Breast epithelium (tissue), 4 donors: ENCODE data around the gene SNRK. TPM values are rescaled to one million over a fixed set of nuclear protein-coding genes. Genes with fewer than 3 reads are reported as not detected.

Experiments
- DNase-seq, 2 donors: peaks; one replicate each; pipeline ENCODE4 v3.0.0-alpha.2; 2019; ENCODE audit warnings: low spot score in 2 of 2
- H3K27ac ChIP-seq, 2 donors: fragments of 200-600 bp; sonication (generic) in 1 of 2; one replicate each; pipeline ENCODE4 v1.5.1; 2016 to 2019; ENCODE audit warnings: mild to moderate bottlenecking in 1 of 2
- H3K27me3 ChIP-seq, 2 donors: fragments of 200-600 bp; sonication (generic) in 1 of 2; one replicate each; pipeline versions ENCODE4 v1.5.1 to v1.6.0; 2017 to 2019; ENCODE audit warnings: control low read depth in 1 of 2, mild to moderate bottlenecking in 1 of 2
- H3K36me3 ChIP-seq: fragments of 200-600 bp; one replicate; pipeline ENCODE4 v1.5.1; 2019
- H3K4me1 ChIP-seq, 2 donors: fragments of 200-600 bp; sonication (generic); one replicate each; pipeline ENCODE4 v1.5.1; 2016 to 2019; ENCODE audit warnings: control low read depth in 1 of 2
- H3K4me3 ChIP-seq, 3 donors: fragments of 200-600 bp; sonication (generic); 1 replicate in 2 of 3; 2 replicates in 1 of 3; pipeline ENCODE4 v1.5.1; 2016 to 2019; ENCODE audit warnings: mild to moderate bottlenecking in 3 of 3, moderate library complexity in 2 of 3
- H3K9me3 ChIP-seq, 2 donors: fragments of 200-600 bp; sonication (generic) in 1 of 2; one replicate each; pipeline ENCODE4 v1.5.1; 2016 to 2019; ENCODE audit warnings: control low read depth in 1 of 2
- CTCF ChIP-seq, 3 donors: fragments of 450-650 bp; IDR thresholded peaks; one replicate each; pipeline ENCODE4 v1.5.1; 2016 to 2017; ENCODE audit warnings: antibody characterized with exemption in 3 of 3, mild to moderate bottlenecking in 3 of 3, moderate library complexity in 3 of 3
- POLR2A ChIP-seq: fragments of 450-650 bp; IDR thresholded peaks from one replicate; pipeline ENCODE4 v1.6.1; 2016; ENCODE audit warnings: antibody characterized with exemption, mild to moderate bottlenecking, moderate library complexity
- POLR2AphosphoS5 ChIP-seq, 3 donors: sonication (generic); formaldehyde crosslinking; IDR thresholded peaks; one replicate each; pipeline ENCODE4 v1.6.1; 2017; ENCODE audit warnings: antibody characterized with exemption in 3 of 3
- intact Hi-C: fragments of 100-400 bp; cut with DNase I; formaldehyde crosslinking; loops from one replicate; pipeline ENCODE4 v1.15.1; 2023; ENCODE audit warnings: low total_unique reads
- total RNA-seq, 3 donors: library from RNA; depleted of rRNA; stranded (reverse); fragments of >200 nt; gene quantifications; one replicate each; pipeline ENCODE4 v1.1.0, GENCODE V29; 2016

The SNRK gene
- total RNA-seq, 3 donors from 2014 or later = 52.0 to 84.9 (median 72.8) TPM

DNA sequence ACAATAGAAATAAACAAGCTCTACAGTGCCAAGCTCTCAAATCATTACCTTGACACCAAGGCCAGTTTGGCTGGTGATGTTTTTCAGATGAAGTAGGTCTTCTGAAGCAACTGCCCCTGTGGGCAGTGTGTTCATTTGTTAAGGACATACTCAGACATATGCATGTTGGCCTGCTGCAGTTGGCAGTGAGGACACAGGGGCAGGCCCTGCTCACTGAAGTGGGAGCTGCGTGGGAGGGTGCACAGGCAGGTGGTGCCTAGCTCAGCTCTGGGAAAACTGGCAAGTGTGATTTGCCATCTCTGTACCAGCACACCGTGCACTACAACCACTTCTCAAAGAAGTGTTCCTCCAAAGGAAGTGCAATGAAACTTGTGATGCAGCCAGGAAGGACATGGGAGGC, 28.5 kb upstream of the SNRK start:
- intact Hi-C loops = no loop called here
- Histone ChIP-seq H3K36me3 (no peaks in the 10 kb centered on the region), H3K4me1 (no peaks in the 10 kb centered on the region), H3K27ac (no peak overlapping the region), H3K4me3 (no peak overlapping the region), H3K9me3 (no peaks in the 10 kb centered on the region), H3K27me3 (no peaks in the 10 kb centered on the region)
- no peak for TF ChIP-seq POLR2A
- TF ChIP-seq CTCF (IDR thresholded peaks at IDR 0.05) = no peak
- TF ChIP-seq POLR2AphosphoS5 (IDR thresholded peaks at IDR 0.05) = no peak
- no peak for DNase-seq

GRCh38 chr3:43259626-43260025, 26.7 kb upstream of the SNRK start:
- H3K27me3 ChIP-seq = no peaks in the 10 kb centered on the region
- H3K36me3 ChIP-seq = no peaks in the 10 kb centered on the region
- no peaks in the 10 kb centered on the region for H3K4me1 ChIP-seq
- H3K4me3 ChIP-seq = no peak overlapping the region
- no peaks in the 10 kb centered on the region for H3K9me3 ChIP-seq
- H3K27ac ChIP-seq = no peak overlapping the region
- no peak for TF ChIP-seq POLR2AphosphoS5 (IDR thresholded peaks at IDR 0.05)
- TF ChIP-seq POLR2A = no peak
- TF ChIP-seq CTCF (IDR thresholded peaks at IDR 0.05) = no peak
- intact Hi-C loops = no loop called here
- DNase-seq = no peak

DNA sequence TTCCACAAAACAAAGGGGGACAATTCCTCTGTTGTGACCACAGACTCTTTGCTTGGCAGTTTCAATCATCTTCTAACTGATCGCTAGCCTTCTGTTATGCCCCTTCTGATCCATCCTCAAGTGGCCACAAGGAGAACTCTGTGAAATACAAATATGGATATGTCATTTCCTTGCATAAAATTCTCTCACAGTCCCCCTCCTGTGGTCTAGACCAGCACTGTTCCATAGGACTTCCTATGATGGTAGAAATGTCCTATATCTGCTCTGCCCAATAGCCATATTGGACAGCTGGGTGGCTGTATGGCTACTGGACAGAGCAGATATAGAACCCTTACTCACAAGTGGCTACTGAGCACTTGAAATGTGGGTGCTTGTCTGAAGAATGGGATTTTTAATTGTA, 25.9 kb upstream of the SNRK start:
- H3K36me3 ChIP-seq = no peaks in the 10 kb centered on the region
- no peak overlapping the region for H3K4me3 ChIP-seq
- H3K27ac ChIP-seq = no peak overlapping the region
- no peaks in the 10 kb centered on the region for H3K27me3 ChIP-seq
- TF ChIP-seq POLR2AphosphoS5 (IDR thresholded peaks at IDR 0.05) = no peak
- TF ChIP-seq POLR2A = no peak
- no peak for TF ChIP-seq CTCF (IDR thresholded peaks at IDR 0.05)
- no peaks in the 10 kb centered on the region for H3K9me3 ChIP-seq
- intact Hi-C loops = no loop called here
- H3K4me1 ChIP-seq = no peaks in the 10 kb centered on the region
- DNase-seq = no peak

DNA sequence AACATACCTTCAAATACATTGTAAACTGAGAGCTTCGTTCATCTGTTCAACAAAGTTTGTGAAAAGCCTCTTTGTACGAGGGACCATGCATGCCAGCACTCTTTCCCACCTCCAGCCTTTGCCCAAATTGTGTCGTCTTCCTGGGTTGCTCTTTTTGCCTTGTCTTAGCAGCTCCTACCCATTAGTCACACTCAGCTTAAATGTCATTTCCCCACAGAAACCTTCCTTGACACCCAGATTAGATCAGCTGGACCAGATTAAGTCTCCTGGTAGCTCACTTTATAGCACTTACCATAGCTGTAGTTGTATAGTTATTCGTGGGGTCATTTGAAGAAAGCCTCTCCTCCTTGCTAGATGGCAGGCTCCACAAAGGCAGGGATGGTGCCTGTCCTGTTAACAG, 24.1 kb upstream of the SNRK start:
- TF ChIP-seq POLR2AphosphoS5 (IDR thresholded peaks at IDR 0.05) = no peak
- no peak for TF ChIP-seq CTCF (IDR thresholded peaks at IDR 0.05)
- no peak for TF ChIP-seq POLR2A
- Histone ChIP-seq H3K27ac (no peak overlapping the region), H3K27me3 (no peaks in the 10 kb centered on the region), H3K4me3 (no peak overlapping the region), H3K4me1 (no peaks in the 10 kb centered on the region), H3K9me3 (no peaks in the 10 kb centered on the region), H3K36me3 (no peaks in the 10 kb centered on the region)
- intact Hi-C loops = no loop called here
- no peak for DNase-seq

DNA sequence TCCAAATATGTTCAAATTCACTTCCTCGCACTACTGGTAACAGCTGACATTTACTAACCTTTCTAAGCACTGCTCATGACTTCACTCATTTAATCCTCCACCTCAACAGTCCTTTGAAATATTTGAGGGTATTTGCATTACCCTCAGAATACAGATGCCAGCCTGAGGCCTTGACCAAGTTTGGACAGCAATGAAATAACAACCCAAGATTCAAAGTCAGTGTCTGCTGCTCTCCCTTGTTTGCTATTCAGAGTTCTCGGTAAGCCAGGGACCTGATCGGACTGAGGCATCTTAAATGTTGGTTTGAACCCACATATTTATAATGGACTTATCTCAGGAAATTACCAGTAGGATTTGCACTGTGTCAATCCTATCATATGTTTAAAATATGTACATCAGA, 19.9 kb upstream of the SNRK start:
- H3K27ac ChIP-seq = no peak overlapping the region
- no peak for DNase-seq
- TF ChIP-seq CTCF (IDR thresholded peaks at IDR 0.05) (no peak), POLR2AphosphoS5 (IDR thresholded peaks at IDR 0.05) (no peak), POLR2A (no peak)
- H3K4me1 ChIP-seq = no peaks in the 10 kb centered on the region
- H3K4me3 ChIP-seq = no peak overlapping the region
- intact Hi-C loops = no loop called here
- H3K36me3 ChIP-seq = no peaks in the 10 kb centered on the region
- H3K27me3 ChIP-seq = no peaks in the 10 kb centered on the region
- H3K9me3 ChIP-seq = no peaks in the 10 kb centered on the region
